H9 (cell line): Measurements from ENCODE around the gene ARRDC2. TPM values are rescaled to one million over a fixed set of nuclear protein-coding genes. Genes with fewer than 3 reads are reported as not detected.
A peak's percentile ranks its signal among the peaks of the same experiment; 100 is the strongest.

Source experiments
- DNase-seq: peaks from one replicate; pipeline ENCODE4 v3.0.0-alpha.2; 2017
- H2AFZ ChIP-seq: one replicate; pipeline ENCODE4 v1.6.1; 2013; ENCODE audit warnings: mild to moderate bottlenecking, low read length, control low read depth, moderate library complexity
- H2AK5ac ChIP-seq: 2 replicates; pipeline ENCODE4 v1.6.1; 2013; ENCODE audit warnings: low read length, control low read depth, mixed read lengths; ENCODE audit not compliant: insufficient read length
- H2BK120ac ChIP-seq: one replicate; pipeline ENCODE4 v1.6.1; 2013; ENCODE audit warnings: low read depth, mild to moderate bottlenecking, low read length, control low read depth, inconsistent platforms; ENCODE audit not compliant: poor library complexity, severe bottlenecking
- H2BK12ac ChIP-seq: 2 replicates; pipeline ENCODE4 v1.6.1; 2013; ENCODE audit warnings: low read length, control low read depth, mixed read lengths, low read depth; ENCODE audit not compliant: insufficient read length
- H2BK15ac ChIP-seq: 2 replicates; pipeline ENCODE4 v1.6.1; 2013; ENCODE audit warnings: low read depth, low read length, control low read depth
- H2BK20ac ChIP-seq: one replicate; pipeline ENCODE4 v1.6.1; 2013; ENCODE audit warnings: low read depth, mild to moderate bottlenecking, low read length, control low read depth, inconsistent platforms; ENCODE audit not compliant: poor library complexity, severe bottlenecking
- H2BK5ac ChIP-seq: 2 replicates; pipeline ENCODE4 v1.6.1; 2013; ENCODE audit warnings: low read length, control low read depth, mixed read lengths; ENCODE audit not compliant: insufficient read length
- H3K14ac ChIP-seq: 2 replicates; pipeline ENCODE4 v1.6.1; 2013; ENCODE audit warnings: low read length, control low read depth; ENCODE audit not compliant: insufficient read depth
- H3K18ac ChIP-seq: 2 replicates; pipeline ENCODE4 v1.6.1; 2013; ENCODE audit warnings: low read depth, mild to moderate bottlenecking, mixed read lengths, low read length, control low read depth; ENCODE audit not compliant: insufficient read length
- H3K23ac ChIP-seq: 2 replicates; pipeline ENCODE4 v1.6.1; 2013; ENCODE audit warnings: low read length, control low read depth, mixed read lengths, low read depth; ENCODE audit not compliant: insufficient read length
- H3K23me2 ChIP-seq: 2 replicates; pipeline ENCODE4 v1.6.1; 2013; ENCODE audit warnings: low read depth, mild to moderate bottlenecking, mixed read lengths, low read length, control low read depth; ENCODE audit not compliant: insufficient read length, poor library complexity, severe bottlenecking
- H3K27ac ChIP-seq: 2 replicates; pipeline ENCODE4 v1.5.1; 2013; ENCODE audit warnings: low read length, control low read depth, mixed read lengths, low read depth; ENCODE audit not compliant: insufficient read length
- H3K27me3 ChIP-seq: 2 replicates; pipeline ENCODE4 v1.6.1; 2013; ENCODE audit warnings: low read length, control low read depth, inconsistent platforms; ENCODE audit not compliant: insufficient read depth
- H3K4ac ChIP-seq: 2 replicates; pipeline ENCODE4 v1.6.1; 2013; ENCODE audit warnings: low read depth, mild to moderate bottlenecking, control low read depth, inconsistent platforms, low read length, moderate library complexity
- H3K4me1 ChIP-seq: 2 replicates; pipeline ENCODE4 v1.6.1; 2013; ENCODE audit warnings: low read length, control low read depth, inconsistent platforms; ENCODE audit not compliant: insufficient read depth
- H3K4me2 ChIP-seq: 2 replicates; pipeline ENCODE4 v1.6.1; 2013; ENCODE audit warnings: low read length, control low read depth, mixed read lengths; ENCODE audit not compliant: insufficient read length, insufficient read depth
- H3K56ac ChIP-seq: 2 replicates; pipeline ENCODE4 v1.6.1; 2013; ENCODE audit warnings: low read depth, mild to moderate bottlenecking, mixed read lengths, low read length, control low read depth; ENCODE audit not compliant: insufficient read length
- H3K79me1 ChIP-seq: 2 replicates; pipeline ENCODE4 v1.6.1; 2013; ENCODE audit warnings: low read depth, mild to moderate bottlenecking, moderate library complexity, low read length, control low read depth, inconsistent platforms; ENCODE audit not compliant: insufficient read depth, poor library complexity, severe bottlenecking
- H3K79me2 ChIP-seq: 2 replicates; pipeline ENCODE4 v1.6.1; 2013; ENCODE audit warnings: low read length, control low read depth, inconsistent platforms; ENCODE audit not compliant: insufficient read depth
- H3K9ac ChIP-seq: 2 replicates; pipeline ENCODE4 v1.6.1; 2013; ENCODE audit warnings: low read length, control low read depth, mixed read lengths; ENCODE audit not compliant: insufficient read length; ENCODE audit errors: extremely low read depth
- H3K9me3 ChIP-seq: one replicate; pipeline ENCODE4 v1.6.1; 2013; ENCODE audit warnings: low read depth, low read length, inconsistent platforms; ENCODE audit not compliant: control insufficient read depth
- H3T11ph ChIP-seq: one replicate; pipeline ENCODE4 v1.6.1; 2013; ENCODE audit warnings: mild to moderate bottlenecking, low read length, control low read depth, inconsistent platforms
- H4K20me1 ChIP-seq: one replicate; pipeline ENCODE4 v1.6.1; 2013; ENCODE audit not compliant: control insufficient read depth, insufficient read length, insufficient read depth
- H4K5ac ChIP-seq: 2 replicates; pipeline ENCODE4 v1.6.1; 2013; ENCODE audit warnings: low read depth, mild to moderate bottlenecking, mixed read lengths, low read length, control low read depth; ENCODE audit not compliant: insufficient read length
- H4K8ac ChIP-seq: replicated peaks from 2 replicates; pipeline ENCODE4 v1.6.1; 2013; ENCODE audit warnings: low read length, control low read depth, mixed read lengths, low read depth; ENCODE audit not compliant: insufficient read length
- H4K91ac ChIP-seq: 2 replicates; pipeline ENCODE4 v1.6.1; 2013; ENCODE audit warnings: low read depth, mild to moderate bottlenecking, moderate library complexity, mixed read lengths, low read length, control low read depth; ENCODE audit not compliant: insufficient read length
- H3K27ac Mint-ChIP-seq, 3 experiments: 2 replicates in 2 of 3; 3 replicates in 1 of 3; pipeline ENCODE4 v1.8.0; 2020 to 2021; ENCODE audit warnings: mixed read lengths in 3 of 3, mild to moderate bottlenecking in 1 of 3, moderate library complexity in 1 of 3
- H3K27me3 Mint-ChIP-seq: 2 replicates; pipeline ENCODE4 v1.8.0; 2021; ENCODE audit warnings: low read depth, mild to moderate bottlenecking, moderate library complexity, mixed read lengths
- H3K36me3 Mint-ChIP-seq, 3 experiments: 2 replicates in 2 of 3; 3 replicates in 1 of 3; pipeline ENCODE4 v1.8.0; 2020 to 2021; ENCODE audit warnings: low read depth in 3 of 3, mixed read lengths in 3 of 3; ENCODE audit not compliant: insufficient read depth in 1 of 3
- H3K4me1 Mint-ChIP-seq, 2 experiments: 2 replicates each; pipeline ENCODE4 v1.8.0; 2020; ENCODE audit warnings: mixed read lengths in 2 of 2
- H3K4me3 Mint-ChIP-seq, 2 experiments: 2 replicates in 1 of 2; 3 replicates in 1 of 2; pipeline ENCODE4 v1.8.0; 2020 to 2021; ENCODE audit warnings: mild to moderate bottlenecking in 2 of 2, mixed read lengths in 2 of 2, moderate library complexity in 1 of 2
- H3K9me3 Mint-ChIP-seq, 2 experiments: 2 replicates in 1 of 2; 3 replicates in 1 of 2; pipeline ENCODE4 v1.8.0; 2020; ENCODE audit warnings: mild to moderate bottlenecking in 2 of 2, mixed read lengths in 2 of 2, moderate library complexity in 1 of 2
- CTCF ChIP-seq: fragments of 200-600 bp; sonication (generic); conservative IDR thresholded peaks from 3 replicates; pipeline ENCODE4 v1.8.0; 2021; ENCODE audit warnings: antibody characterized with exemption, mild to moderate bottlenecking
- WGBS: extraction: QIAGEN DNeasy Blood & Tissue Kit; methylation state at CpG from one replicate; pipeline ENCODE4 v1.1.7; 2013; ENCODE audit warnings: missing lambda C conversion rate, low lambda C conversion rate, mixed read lengths; ENCODE audit not compliant: insufficient read length; ENCODE audit errors: extremely low coverage; 5-methylcytosine and 5-hydroxymethylcytosine counted together
- total RNA-seq: library from RNA; stranded (reverse); gene quantifications from 2 replicates; pipeline ENCODE4 v1.2.1, GENCODE V29; 2021

ARRDC2 gene
- total RNA-seq, 1 experiment from 2014 or later, result 10.5 TPM

- peaks cover 11% of the 10 kb centered on the region for H3K23me2 ChIP-seq
- no peaks in the 10 kb centered on the region for H3K9me3 Mint-ChIP-seq
- H4K20me1 ChIP-seq, result no peaks in the 10 kb centered on the region
- no peak overlapping the region for H3K23ac ChIP-seq
- no peak overlapping the region for H2BK5ac ChIP-seq
- H2AFZ ChIP-seq, result no peak overlapping the region
- no peak overlapping the region for H2BK15ac ChIP-seq
- WGBS, result no CpG with 5 or more reads among the region's 17 CpGs
- H3K4me1 Mint-ChIP-seq, result peaks cover 6 to 13% of the 10 kb centered on the region in 2 experiments
- no peaks in the 10 kb centered on the region for H3K36me3 Mint-ChIP-seq
- H3K18ac ChIP-seq, result no peak overlapping the region
- no peak overlapping the region for H3T11ph ChIP-seq
- no peaks in the 10 kb centered on the region for H3K9me3 ChIP-seq
- no peak overlapping the region for H3K9ac ChIP-seq
- H3K79me2 ChIP-seq, result no peaks in the 10 kb centered on the region
- H3K27me3 Mint-ChIP-seq, result peaks cover 33% of the 10 kb centered on the region
- H2BK12ac ChIP-seq, result no peak overlapping the region
- H3K56ac ChIP-seq, result no peak overlapping the region
- no peak overlapping the region for H3K4ac ChIP-seq
- H3K4me1 ChIP-seq, result no peaks in the 10 kb centered on the region
- H2BK20ac ChIP-seq, result no peak overlapping the region
- H3K14ac ChIP-seq, result no peak overlapping the region
- H3K4me2 ChIP-seq, result no peak overlapping the region
- no peaks in the 10 kb centered on the region for H3K79me1 ChIP-seq
- peak overlapping the region; percentile 58 to 83 for H3K4me3 Mint-ChIP-seq
- no peak overlapping the region for H2BK120ac ChIP-seq
- no peak overlapping the region for H4K5ac ChIP-seq
- no peak overlapping the region for H4K8ac ChIP-seq
- no peaks in the 10 kb centered on the region; the same call in 1 of the 2 replicates for H3K27me3 ChIP-seq
- no peak for TF ChIP-seq CTCF
- H3K27ac Mint-ChIP-seq, result peak overlapping the region in 2 of 3 experiments; percentile 62 to 76; a peak in 2 of 7 replicates
- no peak for DNase-seq
- no peak overlapping the region for H2AK5ac ChIP-seq
- no peak overlapping the region for H3K27ac ChIP-seq
- no peak overlapping the region for H4K91ac ChIP-seq
Observed at GRCh38 chr19:18000480-18000914, 7.5 kb upstream of the ARRDC2 start.
